K562 (cell line): ENCODE measurements around the gene SLC22A23.

ENCODE experiments used
- CTBP1 ChIP-seq: fragments of 450-650 bp; IDR thresholded peaks from 2 replicates; pipeline ENCODE4 v1.6.1; 2016; ENCODE audit warnings: borderline replicate concordance
- CTCF ChIP-seq, 3 experiments: IDR thresholded peaks in 2 of 3; conservative IDR thresholded peaks in 1 of 3; 2 replicates each; pipeline ENCODE4 v1.5.1; 2011 to 2012; ENCODE audit warnings: low read length in 3 of 3, mild to moderate bottlenecking in 3 of 3, control low read depth in 2 of 3, improper control_type of control experiment in 1 of 3, inconsistent platforms in 1 of 3, low read depth in 1 of 3, mixed read lengths in 1 of 3, moderate library complexity in 1 of 3; ENCODE audit not compliant: insufficient read depth in 2 of 3
- RFX5 ChIP-seq: IDR thresholded peaks from 2 replicates; pipeline ENCODE4 v1.6.1; 2011; ENCODE audit warnings: low read depth, mild to moderate bottlenecking, improper control_type of control experiment, low read length

GRCh38 chr6:3456395-3456897, 404 bp downstream of the SLC22A23 start:
- TF ChIP-seq CTBP1 (no peak), RFX5 (no peak), CTCF (IDR thresholded peaks at IDR 0.05 in 2 of 3, conservative IDR thresholded peaks at IDR 0.05 in 1 of 3; ENCODE audit: insufficient read depth in 2 of 3, low read depth in 1 of 3, low read length in 3 of 3) (no peak)
